Natural killer cell (primary cell): ENCODE data around the gene MRPL36. TPM values are rescaled to one million over a fixed set of nuclear protein-coding genes. Genes with fewer than 3 reads are reported as not detected.

Experiments
- ATAC-seq, 3 donors: fragments of 150-1000 bp in 2 of 3; fragments of 200-7000 bp in 1 of 3; cut with Tn5 transposase; 1 replicate in 1 of 3; 2 replicates in 2 of 3; pipeline ENCODE4 v1.10.0; 2021; ENCODE audit warnings: mild to moderate bottlenecking in 2 of 3, moderate library complexity in 2 of 3
- DNase-seq, 2 donors: peaks; one replicate each; pipeline versions ENCODE4 v3.0.0 to v3.0.0-alpha.2; 2013 to 2021; ENCODE audit warnings: mixed read lengths in 1 of 2
- H3K27ac ChIP-seq: one replicate; pipeline ENCODE4 v1.5.1; 2013; ENCODE audit warnings: mild to moderate bottlenecking, low read length
- H3K27me3 ChIP-seq: one replicate; pipeline ENCODE4 v1.6.1; 2013; ENCODE audit warnings: low read length; ENCODE audit not compliant: control insufficient read depth, insufficient read depth
- H3K36me3 ChIP-seq: one replicate; pipeline ENCODE4 v1.6.1; 2013; ENCODE audit warnings: low read length; ENCODE audit not compliant: control insufficient read depth, insufficient read depth
- H3K4me1 ChIP-seq: one replicate; pipeline ENCODE4 v1.6.1; 2013; ENCODE audit warnings: low read length; ENCODE audit not compliant: control insufficient read depth, insufficient read depth
- H3K4me3 ChIP-seq: one replicate; pipeline ENCODE4 v1.5.1; 2013; ENCODE audit warnings: low read length
- H3K9me3 ChIP-seq: one replicate; pipeline ENCODE4 v1.6.1; 2013; ENCODE audit warnings: low read length; ENCODE audit not compliant: control insufficient read depth, insufficient read depth
- H3K27ac Mint-ChIP-seq, 2 donors: one replicate each; pipeline ENCODE4 v1.8.0; 2022; ENCODE audit warnings: mild to moderate bottlenecking in 2 of 2, mixed read lengths in 2 of 2, moderate library complexity in 1 of 2
- H3K27me3 Mint-ChIP-seq, 2 donors: one replicate each; pipeline ENCODE4 v1.8.0; 2022; ENCODE audit warnings: low read depth in 2 of 2, mixed read lengths in 2 of 2
- H3K36me3 Mint-ChIP-seq: one replicate; pipeline ENCODE4 v1.8.0; 2022; ENCODE audit warnings: mixed read lengths
- H3K4me1 Mint-ChIP-seq, 2 donors: one replicate each; pipeline ENCODE4 v1.8.0; 2022; ENCODE audit warnings: mixed read lengths in 2 of 2
- H3K4me3 Mint-ChIP-seq: one replicate; pipeline ENCODE4 v1.8.0; 2022; ENCODE audit warnings: mild to moderate bottlenecking, moderate library complexity, mixed read lengths
- H3K9me3 Mint-ChIP-seq, 2 donors: one replicate each; pipeline ENCODE4 v1.8.0; 2022; ENCODE audit warnings: mixed read lengths in 2 of 2
- WGBS: methylation state at CpG from one replicate; pipeline ENCODE4 v1.1.7; 2013; ENCODE audit warnings: missing lambda C conversion rate; ENCODE audit not compliant: insufficient coverage; 5-methylcytosine and 5-hydroxymethylcytosine counted together
- intact Hi-C: fragments of 100-400 bp; cut with micrococcal nuclease; formaldehyde crosslinking; loops from one replicate; pipeline ENCODE4 v1.14.2; 2022
- total RNA-seq, 4 donors: library from RNA; stranded (reverse); fragments of 120-200 nt in 1 of 4; gene quantifications; one replicate each; pipeline versions ENCODE4 v1.2.3 to v1.2.4, GENCODE V29; 2013 to 2022
- TF ChIP-seq, protein P1 (sequence below): fragments of 200-600 bp; IDR thresholded peaks from one replicate; pipeline ENCODE4 v1.8.0; 2022; ENCODE audit warnings: antibody characterized with exemption

The MRPL36 gene
- total RNA-seq, 3 donors from 2014 or later (not counting 1 experiment from before 2014, with no cell fraction given): 14.1 to 21.2 (median 17.1) TPM

DNA sequence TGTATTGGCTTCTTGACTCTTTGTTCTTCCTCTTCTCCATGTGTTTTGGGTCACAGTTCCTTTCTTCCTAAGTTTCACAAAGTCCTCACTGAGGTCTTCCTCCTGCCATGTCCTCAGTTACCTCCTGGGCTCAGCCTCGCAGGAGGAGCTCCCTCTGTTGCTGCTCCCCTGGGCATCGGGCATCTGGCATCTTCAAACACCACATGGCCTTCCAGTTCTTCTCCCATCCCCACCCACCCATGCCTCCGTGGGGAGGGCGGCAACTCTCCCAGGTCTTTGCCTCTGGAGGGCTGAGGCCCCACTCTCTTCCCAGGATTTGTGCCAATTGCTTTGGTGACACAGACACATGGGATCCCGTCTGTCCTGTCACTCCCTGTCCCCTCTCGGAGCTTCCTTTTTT, 22.8 kb downstream of the MRPL36 start:
- Mint-ChIP-seq H3K9me3 (no peaks in the 10 kb centered on the region), H3K4me3 (no peak overlapping the region), H3K4me1 (no peaks in the 10 kb centered on the region), H3K27me3 (peaks cover 6 to 8% of the 10 kb centered on the region in 2 donors), H3K27ac (no peak overlapping the region), H3K36me3 (no peaks in the 10 kb centered on the region)
- no peaks in the 10 kb centered on the region for H3K9me3 ChIP-seq
- 87% methylated on average over 6 of the region's 6 CpGs for WGBS
- TF ChIP-seq, protein P1, sequence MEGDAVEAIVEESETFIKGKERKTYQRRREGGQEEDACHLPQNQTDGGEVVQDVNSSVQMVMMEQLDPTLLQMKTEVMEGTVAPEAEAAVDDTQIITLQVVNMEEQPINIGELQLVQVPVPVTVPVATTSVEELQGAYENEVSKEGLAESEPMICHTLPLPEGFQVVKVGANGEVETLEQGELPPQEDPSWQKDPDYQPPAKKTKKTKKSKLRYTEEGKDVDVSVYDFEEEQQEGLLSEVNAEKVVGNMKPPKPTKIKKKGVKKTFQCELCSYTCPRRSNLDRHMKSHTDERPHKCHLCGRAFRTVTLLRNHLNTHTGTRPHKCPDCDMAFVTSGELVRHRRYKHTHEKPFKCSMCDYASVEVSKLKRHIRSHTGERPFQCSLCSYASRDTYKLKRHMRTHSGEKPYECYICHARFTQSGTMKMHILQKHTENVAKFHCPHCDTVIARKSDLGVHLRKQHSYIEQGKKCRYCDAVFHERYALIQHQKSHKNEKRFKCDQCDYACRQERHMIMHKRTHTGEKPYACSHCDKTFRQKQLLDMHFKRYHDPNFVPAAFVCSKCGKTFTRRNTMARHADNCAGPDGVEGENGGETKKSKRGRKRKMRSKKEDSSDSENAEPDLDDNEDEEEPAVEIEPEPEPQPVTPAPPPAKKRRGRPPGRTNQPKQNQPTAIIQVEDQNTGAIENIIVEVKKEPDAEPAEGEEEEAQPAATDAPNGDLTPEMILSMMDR: no peak
- no peaks in the 10 kb centered on the region for H3K4me1 ChIP-seq
- no peak for ATAC-seq
- H3K4me3 ChIP-seq: no peak overlapping the region
- H3K27me3 ChIP-seq: no peaks in the 10 kb centered on the region
- H3K27ac ChIP-seq: no peak overlapping the region
- H3K36me3 ChIP-seq: no peaks in the 10 kb centered on the region
- intact Hi-C loops: no loop called here
- DNase-seq: no peak

DNA sequence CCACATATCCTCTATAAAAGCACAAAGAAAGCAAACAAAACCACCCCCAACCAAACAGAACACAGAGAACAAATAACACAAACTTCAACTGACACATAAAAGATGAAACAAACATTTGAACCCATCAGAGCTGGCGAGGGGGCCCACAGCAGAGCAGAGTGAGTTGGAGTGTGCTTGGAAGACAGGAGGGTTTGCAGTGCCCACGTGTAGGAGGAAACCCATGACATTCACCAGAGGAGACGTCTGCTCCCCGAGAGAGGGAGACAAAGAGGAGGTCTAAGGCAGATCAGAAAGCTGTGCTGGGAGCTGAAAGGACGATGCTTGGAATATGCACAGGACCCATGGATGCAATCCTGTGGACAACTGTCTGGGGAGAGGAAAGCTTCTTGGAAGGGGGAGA, 27.0 kb downstream of the MRPL36 start:
- 32% methylated on average over 5 of the region's 5 CpGs for WGBS
- no peaks in the 10 kb centered on the region for H3K9me3 ChIP-seq
- intact Hi-C loops: no loop called here

DNA sequence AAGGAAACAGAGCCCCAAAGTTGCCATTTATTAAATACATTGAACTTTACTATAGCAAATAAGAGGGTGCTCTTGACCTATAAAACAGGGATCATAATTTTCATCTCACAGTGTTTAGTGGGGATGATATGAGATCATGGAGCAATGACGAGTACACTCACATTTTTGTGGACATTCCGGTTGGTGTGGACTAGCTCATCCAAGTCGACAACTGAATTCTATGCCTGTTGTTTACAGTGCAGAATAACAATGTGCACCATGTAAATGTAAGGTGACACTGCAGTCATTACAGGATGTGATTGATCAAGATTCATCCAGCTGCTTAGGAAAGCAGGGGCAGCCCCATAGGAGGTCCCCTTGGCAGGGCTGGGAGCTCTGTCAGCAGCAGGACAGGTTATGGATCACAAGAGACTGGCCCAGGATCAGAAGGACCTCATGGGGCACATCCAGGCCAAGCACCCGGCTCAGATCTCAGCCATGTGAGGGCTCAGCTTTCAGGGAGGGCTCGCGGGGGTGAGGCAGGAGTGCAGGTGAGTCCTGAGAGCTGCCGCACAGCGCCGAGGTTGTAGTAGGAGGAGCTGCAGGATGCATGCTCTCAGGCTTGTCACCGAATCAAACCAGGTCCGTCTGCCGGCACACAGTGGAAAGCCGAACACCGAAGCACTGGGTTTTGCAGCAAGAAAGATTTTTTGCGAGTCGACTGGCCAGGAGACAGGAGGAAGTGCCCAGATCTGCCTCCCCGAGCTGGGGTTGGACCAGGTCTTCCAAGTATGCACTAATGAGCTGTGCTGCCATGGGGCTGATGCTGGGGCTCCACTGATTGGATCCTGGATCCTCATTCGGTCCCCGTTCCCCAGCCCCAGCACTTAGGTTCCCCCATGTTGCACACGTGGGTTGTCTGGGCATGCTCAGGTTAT, 28.2 kb downstream of the MRPL36 start:
- no peaks in the 10 kb centered on the region for H3K27me3 ChIP-seq
- no peak overlapping the region for H3K27ac ChIP-seq
- no peak for DNase-seq
- Mint-ChIP-seq H3K4me1 (no peaks in the 10 kb centered on the region), H3K27ac (no peak overlapping the region), H3K9me3 (no peaks in the 10 kb centered on the region), H3K4me3 (no peak overlapping the region), H3K27me3 (peaks cover 3 to 16% of the 10 kb centered on the region in 2 donors), H3K36me3 (no peaks in the 10 kb centered on the region)
- TF ChIP-seq, protein P1: no peak
- ATAC-seq: no peak
- no peaks in the 10 kb centered on the region for H3K4me1 ChIP-seq
- H3K36me3 ChIP-seq: no peaks in the 10 kb centered on the region
- no peaks in the 10 kb centered on the region for H3K9me3 ChIP-seq
- WGBS: 80% methylated on average over 20 of the region's 20 CpGs
- intact Hi-C loops: no loop called here
- no peak overlapping the region for H3K4me3 ChIP-seq

More for the DNA sequence above, 27.0 kb downstream of the MRPL36 start:
- Histone ChIP-seq H3K27ac (no peak overlapping the region), H3K27me3 (no peaks in the 10 kb centered on the region), H3K4me1 (no peaks in the 10 kb centered on the region), H3K36me3 (no peaks in the 10 kb centered on the region), H3K4me3 (no peak overlapping the region)
- H3K36me3 Mint-ChIP-seq: no peaks in the 10 kb centered on the region
- no peaks in the 10 kb centered on the region for H3K9me3 Mint-ChIP-seq
- no peak overlapping the region for H3K4me3 Mint-ChIP-seq
- ATAC-seq (no peak), DNase-seq (peak in 1 of 2 donors; percentile 42)
- peaks cover 7 to 16% of the 10 kb centered on the region in 2 donors for H3K27me3 Mint-ChIP-seq
- TF ChIP-seq, protein P1: no peak
- H3K4me1 Mint-ChIP-seq: no peaks in the 10 kb centered on the region
- H3K27ac Mint-ChIP-seq: no peak overlapping the region
